Hepatocyte (in vitro differentiated cells): ENCODE results near the gene DELE1.

Experiments used
- EZH2phosphoT487 ChIP-seq: fragments of 200-600 bp; sonication (generic); IDR thresholded peaks from one replicate; pipeline ENCODE4 v1.6.1; 2018; ENCODE audit warnings: antibody characterized with exemption, mild to moderate bottlenecking, low read depth, moderate library complexity; ENCODE audit not compliant: unreplicated experiment, severe bottlenecking
- TF ChIP-seq, protein P1 (sequence below): fragments of 200-600 bp; sonication (generic); IDR thresholded peaks from 2 replicates; pipeline ENCODE4 v1.5.1; 2016; ENCODE audit warnings: antibody characterized with exemption, mild to moderate bottlenecking; ENCODE audit not compliant: poor library complexity

DNA sequence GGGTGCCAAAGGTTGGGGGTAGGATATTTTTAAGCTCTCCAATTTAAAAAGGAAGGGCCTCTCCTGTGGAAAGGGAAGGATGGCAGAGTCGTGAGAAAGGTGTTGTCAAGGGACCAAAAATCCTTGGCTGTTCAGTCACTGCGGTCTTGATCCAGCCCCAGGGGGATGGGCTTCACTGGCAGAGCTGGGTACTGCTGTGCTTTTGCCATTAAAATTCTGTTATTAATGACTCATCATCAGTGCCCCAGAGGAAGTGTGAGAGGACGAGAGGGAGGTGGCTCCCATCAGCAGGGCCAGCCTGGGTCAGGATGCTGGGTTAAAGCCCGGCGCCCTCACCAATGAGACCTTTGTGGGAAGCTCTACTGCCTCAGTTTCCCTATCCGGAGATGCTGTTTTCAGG lies 17.6 kb downstream of the DELE1 start:
- TF ChIP-seq, protein P1, sequence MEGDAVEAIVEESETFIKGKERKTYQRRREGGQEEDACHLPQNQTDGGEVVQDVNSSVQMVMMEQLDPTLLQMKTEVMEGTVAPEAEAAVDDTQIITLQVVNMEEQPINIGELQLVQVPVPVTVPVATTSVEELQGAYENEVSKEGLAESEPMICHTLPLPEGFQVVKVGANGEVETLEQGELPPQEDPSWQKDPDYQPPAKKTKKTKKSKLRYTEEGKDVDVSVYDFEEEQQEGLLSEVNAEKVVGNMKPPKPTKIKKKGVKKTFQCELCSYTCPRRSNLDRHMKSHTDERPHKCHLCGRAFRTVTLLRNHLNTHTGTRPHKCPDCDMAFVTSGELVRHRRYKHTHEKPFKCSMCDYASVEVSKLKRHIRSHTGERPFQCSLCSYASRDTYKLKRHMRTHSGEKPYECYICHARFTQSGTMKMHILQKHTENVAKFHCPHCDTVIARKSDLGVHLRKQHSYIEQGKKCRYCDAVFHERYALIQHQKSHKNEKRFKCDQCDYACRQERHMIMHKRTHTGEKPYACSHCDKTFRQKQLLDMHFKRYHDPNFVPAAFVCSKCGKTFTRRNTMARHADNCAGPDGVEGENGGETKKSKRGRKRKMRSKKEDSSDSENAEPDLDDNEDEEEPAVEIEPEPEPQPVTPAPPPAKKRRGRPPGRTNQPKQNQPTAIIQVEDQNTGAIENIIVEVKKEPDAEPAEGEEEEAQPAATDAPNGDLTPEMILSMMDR, result no peak
- TF ChIP-seq EZH2phosphoT487, result no peak
